Panc1 (cell line): ENCODE data around the gene SHANK1. TPM values are rescaled to one million over a fixed set of nuclear protein-coding genes. Genes with fewer than 3 reads are reported as not detected.
A peak's percentile ranks its signal among the peaks of the same experiment; 100 is the strongest.

Experiments
- ATAC-seq: fragments of 200-7000 bp; cut with Tn5 transposase; 2 replicates; pipeline ENCODE4 v1.9.1; 2020; ENCODE audit warnings: mild to moderate bottlenecking, moderate library complexity
- BruUV-seq: library from RNA; stranded (reverse); fragments of 400-500 nt; replicated peaks from 2 replicates; lab custom pipeline; 2021; lab: Mats Ljungman, UMichigan
- CTCF ChIA-PET: fragments of 300-600 bp; sonication (Branson Sonifier 250); formaldehyde crosslinking; loops from one replicate; lab custom pipeline; 2022; ENCODE audit warnings: antibody characterized with exemption; lab: Charles Lee
- POLR2A ChIA-PET: fragments of 300-600 bp; sonication (Branson Sonifier 250); formaldehyde crosslinking; loops from one replicate; lab custom pipeline; 2022; ENCODE audit warnings: antibody characterized with exemption; lab: Charles Lee
- DNase-seq: peaks from one replicate; pipeline ENCODE4 v3.0.0-alpha.2; 2010; ENCODE audit warnings: low read depth, low spot score
- H3K27ac ChIP-seq: 2 replicates; pipeline ENCODE4 v1.5.1; 2011; ENCODE audit warnings: mild to moderate bottlenecking, low read length, inconsistent platforms
- H3K27me3 ChIP-seq: fragments of 200-500 bp; sonication (Bioruptor generic); 2 replicates; pipeline ENCODE4 v1.6.0; 2014; ENCODE audit warnings: low read length, inconsistent platforms; ENCODE audit not compliant: control insufficient read depth, insufficient read depth
- H3K36me3 ChIP-seq: fragments of 200-500 bp; sonication (Bioruptor generic); 2 replicates; pipeline ENCODE4 v1.5.1; 2014; ENCODE audit warnings: inconsistent platforms, mild to moderate bottlenecking, low read length, moderate library complexity; ENCODE audit not compliant: control insufficient read depth, insufficient read depth
- H3K4me1 ChIP-seq: 2 replicates; pipeline ENCODE4 v1.5.1; 2011; ENCODE audit warnings: inconsistent platforms, mild to moderate bottlenecking, low read length, moderate library complexity; ENCODE audit not compliant: control insufficient read depth, insufficient read depth
- H3K4me3 ChIP-seq, 2 experiments: 2 replicates each; pipeline ENCODE4 v1.5.1; 2011 to 2012; ENCODE audit warnings: low read depth in 2 of 2, low read length in 2 of 2, mild to moderate bottlenecking in 2 of 2, inconsistent platforms in 1 of 2, moderate library complexity in 1 of 2
- H3K9me3 ChIP-seq: fragments of 200-500 bp; sonication (Bioruptor generic); 2 replicates; pipeline ENCODE4 v1.5.1; 2014; ENCODE audit warnings: low read depth, mild to moderate bottlenecking, inconsistent platforms, low read length, moderate library complexity; ENCODE audit not compliant: control insufficient read depth, insufficient read depth
- POLR2AphosphoS5 ChIP-seq: IDR thresholded peaks from 2 replicates; pipeline ENCODE4 v1.6.1; 2012; ENCODE audit warnings: mild to moderate bottlenecking, low read depth, low read length, moderate library complexity
- SIN3A ChIP-seq: IDR thresholded peaks from 2 replicates; pipeline ENCODE4 v1.6.1; 2012; ENCODE audit warnings: low read depth, mild to moderate bottlenecking, low read length, moderate library complexity, borderline replicate concordance; ENCODE audit not compliant: insufficient read depth
- TCF7L2 ChIP-seq: IDR thresholded peaks from 2 replicates; pipeline ENCODE4 v1.6.1; 2011; ENCODE audit warnings: mild to moderate bottlenecking, low read depth, low read length, inconsistent platforms
- in situ Hi-C: cut with HindIII; loops from 2 replicates; pipeline ENCODE4 v1.10.0; 2016; ENCODE audit warnings: low sequenced_read_pairs, low pct_unique_long_range_greater_than_20kb
- intact Hi-C: fragments of 100-400 bp; cut with micrococcal nuclease; formaldehyde crosslinking; loops from one replicate; pipeline ENCODE4 v1.10.0; 2022; ENCODE audit not compliant: unreplicated experiment
- total RNA-seq: library from RNA; stranded (reverse); gene quantifications from one replicate; pipeline ENCODE4 v1.2.1, GENCODE V29; 2021; ENCODE audit not compliant: unreplicated experiment
- TF ChIP-seq, protein P1 (sequence below), 2 experiments: IDR thresholded peaks; 2 replicates each; pipeline ENCODE4 v1.6.1; 2011 to 2012; ENCODE audit warnings: low read depth in 2 of 2, control low read depth in 1 of 2, low read length in 1 of 2, mild to moderate bottlenecking in 1 of 2, moderate library complexity in 1 of 2; ENCODE audit not compliant: insufficient read depth in 1 of 2
- TF ChIP-seq, protein P2 (sequence below): fragments of 450-650 bp; IDR thresholded peaks from 2 replicates; pipeline ENCODE4 v1.5.1; 2017; ENCODE audit warnings: mild to moderate bottlenecking

Gene SHANK1
- total RNA-seq, 1 experiment from 2014 or later = not detected

DNA sequence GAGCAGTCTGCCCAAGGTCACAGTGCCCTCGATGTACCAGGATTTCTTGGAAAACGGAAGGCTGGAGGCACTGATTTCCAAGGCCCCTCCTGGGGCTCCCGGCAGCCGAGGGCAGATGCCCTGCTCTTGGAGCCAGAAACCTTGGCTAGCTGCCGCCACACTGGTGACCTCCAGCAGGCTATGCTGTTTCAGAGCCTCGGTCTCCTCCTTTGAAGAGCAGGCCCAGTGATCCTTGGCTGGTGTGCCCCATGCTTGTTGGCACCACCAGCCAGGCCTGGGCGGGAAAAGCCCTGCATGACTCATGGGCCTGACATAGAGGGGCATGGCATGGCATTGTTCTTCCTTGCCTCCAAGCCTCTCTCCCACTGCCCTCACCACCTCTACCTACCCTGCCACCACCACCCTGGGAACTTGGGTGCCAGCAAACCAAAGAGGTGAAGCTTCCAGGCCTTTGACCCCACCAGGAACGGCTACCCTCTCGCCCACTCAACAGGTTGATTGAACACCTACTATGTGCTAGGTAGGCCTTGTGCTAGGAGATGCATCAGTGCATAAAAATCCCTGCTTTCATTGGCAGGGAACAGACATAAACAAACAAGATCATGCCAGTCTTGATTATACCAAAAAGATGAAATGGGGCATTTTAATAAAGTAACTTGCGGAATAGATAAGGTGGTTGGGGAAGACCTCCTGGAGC is 2.0 kb upstream of the SHANK1 start:
- ChIA-PET CTCF (no interaction called here), POLR2A (no interaction called here)
- TF ChIP-seq SIN3A (no peak), TCF7L2 (no peak), POLR2AphosphoS5 (no peak)
- TF ChIP-seq, protein P1, sequence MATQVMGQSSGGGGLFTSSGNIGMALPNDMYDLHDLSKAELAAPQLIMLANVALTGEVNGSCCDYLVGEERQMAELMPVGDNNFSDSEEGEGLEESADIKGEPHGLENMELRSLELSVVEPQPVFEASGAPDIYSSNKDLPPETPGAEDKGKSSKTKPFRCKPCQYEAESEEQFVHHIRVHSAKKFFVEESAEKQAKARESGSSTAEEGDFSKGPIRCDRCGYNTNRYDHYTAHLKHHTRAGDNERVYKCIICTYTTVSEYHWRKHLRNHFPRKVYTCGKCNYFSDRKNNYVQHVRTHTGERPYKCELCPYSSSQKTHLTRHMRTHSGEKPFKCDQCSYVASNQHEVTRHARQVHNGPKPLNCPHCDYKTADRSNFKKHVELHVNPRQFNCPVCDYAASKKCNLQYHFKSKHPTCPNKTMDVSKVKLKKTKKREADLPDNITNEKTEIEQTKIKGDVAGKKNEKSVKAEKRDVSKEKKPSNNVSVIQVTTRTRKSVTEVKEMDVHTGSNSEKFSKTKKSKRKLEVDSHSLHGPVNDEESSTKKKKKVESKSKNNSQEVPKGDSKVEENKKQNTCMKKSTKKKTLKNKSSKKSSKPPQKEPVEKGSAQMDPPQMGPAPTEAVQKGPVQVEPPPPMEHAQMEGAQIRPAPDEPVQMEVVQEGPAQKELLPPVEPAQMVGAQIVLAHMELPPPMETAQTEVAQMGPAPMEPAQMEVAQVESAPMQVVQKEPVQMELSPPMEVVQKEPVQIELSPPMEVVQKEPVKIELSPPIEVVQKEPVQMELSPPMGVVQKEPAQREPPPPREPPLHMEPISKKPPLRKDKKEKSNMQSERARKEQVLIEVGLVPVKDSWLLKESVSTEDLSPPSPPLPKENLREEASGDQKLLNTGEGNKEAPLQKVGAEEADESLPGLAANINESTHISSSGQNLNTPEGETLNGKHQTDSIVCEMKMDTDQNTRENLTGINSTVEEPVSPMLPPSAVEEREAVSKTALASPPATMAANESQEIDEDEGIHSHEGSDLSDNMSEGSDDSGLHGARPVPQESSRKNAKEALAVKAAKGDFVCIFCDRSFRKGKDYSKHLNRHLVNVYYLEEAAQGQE (IDR thresholded peaks at IDR 0.05; ENCODE audit: insufficient read depth in 1 of 2, low read depth in 2 of 2, low read length in 1 of 2) = no peak
- TF ChIP-seq, protein P2, sequence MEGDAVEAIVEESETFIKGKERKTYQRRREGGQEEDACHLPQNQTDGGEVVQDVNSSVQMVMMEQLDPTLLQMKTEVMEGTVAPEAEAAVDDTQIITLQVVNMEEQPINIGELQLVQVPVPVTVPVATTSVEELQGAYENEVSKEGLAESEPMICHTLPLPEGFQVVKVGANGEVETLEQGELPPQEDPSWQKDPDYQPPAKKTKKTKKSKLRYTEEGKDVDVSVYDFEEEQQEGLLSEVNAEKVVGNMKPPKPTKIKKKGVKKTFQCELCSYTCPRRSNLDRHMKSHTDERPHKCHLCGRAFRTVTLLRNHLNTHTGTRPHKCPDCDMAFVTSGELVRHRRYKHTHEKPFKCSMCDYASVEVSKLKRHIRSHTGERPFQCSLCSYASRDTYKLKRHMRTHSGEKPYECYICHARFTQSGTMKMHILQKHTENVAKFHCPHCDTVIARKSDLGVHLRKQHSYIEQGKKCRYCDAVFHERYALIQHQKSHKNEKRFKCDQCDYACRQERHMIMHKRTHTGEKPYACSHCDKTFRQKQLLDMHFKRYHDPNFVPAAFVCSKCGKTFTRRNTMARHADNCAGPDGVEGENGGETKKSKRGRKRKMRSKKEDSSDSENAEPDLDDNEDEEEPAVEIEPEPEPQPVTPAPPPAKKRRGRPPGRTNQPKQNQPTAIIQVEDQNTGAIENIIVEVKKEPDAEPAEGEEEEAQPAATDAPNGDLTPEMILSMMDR = no peak
- intact Hi-C loops (no loop called here), in situ Hi-C loops (no loop called here)
- BruUV-seq = no TSS peak
- no peak for DNase-seq
- no peak for ATAC-seq
- no peaks in the 10 kb centered on the region for H3K4me1 ChIP-seq
- no peaks in the 10 kb centered on the region for H3K9me3 ChIP-seq
- no peaks in the 10 kb centered on the region; the same call in 1 of the 2 replicates for H3K36me3 ChIP-seq
- H3K4me3 ChIP-seq = no peak overlapping the region
- H3K27ac ChIP-seq = no peak overlapping the region
- H3K27me3 ChIP-seq = peaks cover 2% of the 10 kb centered on the region; the same call in 1 of the 2 replicates

DNA sequence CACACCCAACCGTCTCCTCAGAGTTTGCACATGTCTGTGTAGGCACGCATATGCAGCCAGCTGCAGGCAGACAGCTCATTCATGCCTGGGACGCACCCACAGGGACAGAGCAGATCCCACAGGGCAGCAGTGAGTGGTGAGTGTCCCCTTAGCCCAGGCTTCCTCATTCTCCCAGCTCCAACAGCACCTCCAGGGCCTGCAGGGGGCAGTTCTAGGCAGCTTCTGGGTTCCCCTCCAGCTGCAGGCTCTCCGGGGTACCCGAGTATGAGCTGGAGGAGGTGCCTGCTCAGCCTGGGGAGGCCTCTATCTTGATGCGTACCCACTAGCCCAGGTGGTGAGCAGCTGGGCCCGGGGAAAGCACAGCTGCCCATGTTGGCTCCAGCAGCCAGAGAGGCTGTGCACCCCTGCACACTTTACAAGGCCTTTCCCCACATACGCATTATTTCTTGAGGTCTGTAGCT is 1.3 kb upstream of the SHANK1 start:
- no peak for TF ChIP-seq SIN3A
- TF ChIP-seq TCF7L2 = no peak
- TF ChIP-seq POLR2AphosphoS5 = no peak
- TF ChIP-seq, protein P1 (IDR thresholded peaks at IDR 0.05; ENCODE audit: insufficient read depth in 1 of 2, low read depth in 2 of 2, low read length in 1 of 2) = no peak
- TF ChIP-seq, protein P2 = no peak
- H3K9me3 ChIP-seq = no peaks in the 10 kb centered on the region
- BruUV-seq = no TSS peak
- H3K4me3 ChIP-seq = no peak overlapping the region
- H3K27me3 ChIP-seq = peaks cover 2% of the 10 kb centered on the region; the same call in 1 of the 2 replicates
- no peak for DNase-seq
- ChIA-PET CTCF (no interaction called here), POLR2A (no interaction called here)
- H3K4me1 ChIP-seq = no peaks in the 10 kb centered on the region
- no peaks in the 10 kb centered on the region; the same call in 1 of the 2 replicates for H3K36me3 ChIP-seq
- intact Hi-C loops (no loop called here), in situ Hi-C loops (no loop called here)
- peak; percentile 57 for ATAC-seq
- no peak overlapping the region for H3K27ac ChIP-seq
